Nephron (organoid): ENCODE data around the gene CDH13.

Experiments used
- H3K27ac Mint-ChIP-seq, 3 experiments: 2 replicates each; pipeline ENCODE4 v1.8.0; 2020; ENCODE audit warnings: mixed read lengths in 3 of 3, mild to moderate bottlenecking in 2 of 3, moderate library complexity in 1 of 3
- H3K27me3 Mint-ChIP-seq: 2 replicates; pipeline ENCODE4 v1.8.0; 2021; ENCODE audit warnings: low read depth, mild to moderate bottlenecking, moderate library complexity, mixed read lengths
- H3K36me3 Mint-ChIP-seq: 2 replicates; pipeline ENCODE4 v1.8.0; 2020; ENCODE audit warnings: low read depth, mixed read lengths
- H3K4me1 Mint-ChIP-seq: 2 replicates; pipeline ENCODE4 v1.8.0; 2020; ENCODE audit warnings: mixed read lengths
- H3K4me3 Mint-ChIP-seq, 3 experiments: 2 replicates each; pipeline ENCODE4 v1.8.0; 2020; ENCODE audit warnings: mild to moderate bottlenecking in 3 of 3, mixed read lengths in 3 of 3, moderate library complexity in 2 of 3
- H3K9me3 Mint-ChIP-seq: 2 replicates; pipeline ENCODE4 v1.8.0; 2020; ENCODE audit warnings: mixed read lengths
- TF ChIP-seq, protein P1 (sequence below), 3 experiments: fragments of 200-600 bp; sonication (generic); IDR thresholded peaks; one replicate each; pipeline ENCODE4 v1.5.0; 2021; ENCODE audit warnings: antibody characterized with exemption in 3 of 3; ENCODE audit not compliant: unreplicated experiment in 3 of 3

The CDH13 gene

DNA sequence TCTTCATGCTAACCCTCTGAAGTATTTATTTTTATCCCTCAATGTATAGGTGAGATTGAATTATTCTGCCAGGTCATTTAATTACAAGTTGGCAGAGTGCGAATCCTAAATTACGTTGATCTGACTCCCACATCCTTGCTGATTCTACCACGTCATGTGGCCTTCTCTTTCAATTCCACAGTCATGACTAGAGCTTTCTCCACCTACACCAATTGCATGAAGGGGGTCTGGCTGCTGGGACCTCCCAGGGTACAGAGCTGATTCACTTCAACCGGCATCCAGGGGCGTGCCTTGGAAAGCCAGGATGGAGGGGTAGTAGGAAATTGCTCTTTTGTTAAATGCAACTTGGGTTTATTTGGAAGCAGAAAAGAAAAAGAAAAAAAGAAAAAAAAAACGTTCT is 41.1 kb upstream of the CDH13 start:
- Mint-ChIP-seq H3K9me3 (no peaks in the 10 kb centered on the region), H3K27me3 (peaks cover 5% of the 10 kb centered on the region), H3K27ac (no peak overlapping the region), H3K36me3 (no peaks in the 10 kb centered on the region), H3K4me3 (no peak overlapping the region), H3K4me1 (no peaks in the 10 kb centered on the region)
- TF ChIP-seq, protein P1, sequence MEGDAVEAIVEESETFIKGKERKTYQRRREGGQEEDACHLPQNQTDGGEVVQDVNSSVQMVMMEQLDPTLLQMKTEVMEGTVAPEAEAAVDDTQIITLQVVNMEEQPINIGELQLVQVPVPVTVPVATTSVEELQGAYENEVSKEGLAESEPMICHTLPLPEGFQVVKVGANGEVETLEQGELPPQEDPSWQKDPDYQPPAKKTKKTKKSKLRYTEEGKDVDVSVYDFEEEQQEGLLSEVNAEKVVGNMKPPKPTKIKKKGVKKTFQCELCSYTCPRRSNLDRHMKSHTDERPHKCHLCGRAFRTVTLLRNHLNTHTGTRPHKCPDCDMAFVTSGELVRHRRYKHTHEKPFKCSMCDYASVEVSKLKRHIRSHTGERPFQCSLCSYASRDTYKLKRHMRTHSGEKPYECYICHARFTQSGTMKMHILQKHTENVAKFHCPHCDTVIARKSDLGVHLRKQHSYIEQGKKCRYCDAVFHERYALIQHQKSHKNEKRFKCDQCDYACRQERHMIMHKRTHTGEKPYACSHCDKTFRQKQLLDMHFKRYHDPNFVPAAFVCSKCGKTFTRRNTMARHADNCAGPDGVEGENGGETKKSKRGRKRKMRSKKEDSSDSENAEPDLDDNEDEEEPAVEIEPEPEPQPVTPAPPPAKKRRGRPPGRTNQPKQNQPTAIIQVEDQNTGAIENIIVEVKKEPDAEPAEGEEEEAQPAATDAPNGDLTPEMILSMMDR (IDR thresholded peaks at IDR 0.05; ENCODE audit: unreplicated experiment in 3 of 3), result no peak

DNA sequence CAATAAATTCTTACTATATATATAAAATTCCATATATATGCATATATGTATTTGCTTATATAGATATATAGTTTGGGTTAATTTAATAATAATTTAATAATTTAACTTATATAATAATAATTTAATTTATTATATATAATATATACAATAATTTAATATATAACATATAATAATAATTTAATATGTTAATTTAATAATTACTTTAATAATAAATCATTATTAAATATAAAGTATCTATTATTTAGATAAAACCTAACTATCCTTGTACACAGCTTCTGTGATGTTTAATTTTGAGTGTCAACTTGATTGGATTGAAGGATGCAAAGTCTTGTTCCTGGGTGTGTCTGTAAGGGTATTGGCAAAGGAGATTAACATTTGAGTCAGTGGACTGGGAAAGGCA is 40.6 kb upstream of the CDH13 start:
- TF ChIP-seq, protein P1 (IDR thresholded peaks at IDR 0.05; ENCODE audit: unreplicated experiment in 3 of 3), result no peak
- no peaks in the 10 kb centered on the region for H3K36me3 Mint-ChIP-seq
- no peaks in the 10 kb centered on the region for H3K9me3 Mint-ChIP-seq
- no peak overlapping the region for H3K4me3 Mint-ChIP-seq
- peaks cover 5% of the 10 kb centered on the region for H3K27me3 Mint-ChIP-seq
- no peaks in the 10 kb centered on the region for H3K4me1 Mint-ChIP-seq
- no peak overlapping the region for H3K27ac Mint-ChIP-seq

DNA sequence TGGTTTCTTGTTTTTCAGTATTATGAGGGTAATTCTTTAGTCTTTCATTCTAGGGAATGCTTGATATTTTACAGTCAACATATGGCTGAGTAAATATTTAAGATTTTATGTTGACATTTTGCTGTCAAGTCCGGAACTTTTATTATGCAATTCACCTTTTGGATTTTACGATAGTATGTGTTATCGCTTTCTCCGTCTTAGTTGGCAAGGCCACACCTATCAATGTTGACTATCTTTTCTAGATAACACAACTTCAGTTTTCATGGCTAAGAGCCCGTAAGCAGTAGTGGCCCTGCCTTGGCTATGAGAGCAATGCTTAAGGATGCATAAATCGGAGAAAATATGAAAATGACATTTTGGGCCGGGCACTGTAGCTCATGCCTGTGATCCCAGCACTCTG is 39.5 kb upstream of the CDH13 start:
- Mint-ChIP-seq H3K27me3 (peaks cover 5% of the 10 kb centered on the region), H3K27ac (no peak overlapping the region), H3K4me3 (no peak overlapping the region), H3K36me3 (no peaks in the 10 kb centered on the region), H3K9me3 (no peaks in the 10 kb centered on the region), H3K4me1 (no peaks in the 10 kb centered on the region)
- TF ChIP-seq, protein P1 (IDR thresholded peaks at IDR 0.05; ENCODE audit: unreplicated experiment in 3 of 3), result no peak

DNA sequence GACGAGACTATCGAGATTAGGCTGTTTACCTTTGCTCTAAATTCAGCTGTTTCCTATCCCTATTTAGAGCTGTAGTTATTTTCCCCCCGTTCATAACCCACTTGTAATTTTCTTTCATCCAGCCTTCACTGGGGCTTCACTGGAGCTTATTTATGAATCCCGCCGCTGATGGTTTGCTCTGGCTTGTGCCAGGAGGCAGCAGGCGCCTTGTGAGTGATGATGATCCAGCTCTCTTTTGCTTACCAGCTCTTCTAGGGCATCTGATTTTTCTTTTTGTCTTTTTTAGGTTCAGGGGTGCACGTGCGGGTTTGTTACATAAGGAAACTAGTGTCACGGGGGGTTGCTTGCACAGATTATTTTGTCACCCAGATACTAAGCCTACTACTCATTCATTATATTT is 37.4 kb upstream of the CDH13 start:
- TF ChIP-seq, protein P1 (IDR thresholded peaks at IDR 0.05; ENCODE audit: unreplicated experiment in 3 of 3), result no peak
- Mint-ChIP-seq H3K9me3 (no peaks in the 10 kb centered on the region), H3K4me1 (no peaks in the 10 kb centered on the region), H3K27me3 (no peaks in the 10 kb centered on the region), H3K4me3 (no peak overlapping the region), H3K36me3 (no peaks in the 10 kb centered on the region), H3K27ac (no peak overlapping the region)

DNA sequence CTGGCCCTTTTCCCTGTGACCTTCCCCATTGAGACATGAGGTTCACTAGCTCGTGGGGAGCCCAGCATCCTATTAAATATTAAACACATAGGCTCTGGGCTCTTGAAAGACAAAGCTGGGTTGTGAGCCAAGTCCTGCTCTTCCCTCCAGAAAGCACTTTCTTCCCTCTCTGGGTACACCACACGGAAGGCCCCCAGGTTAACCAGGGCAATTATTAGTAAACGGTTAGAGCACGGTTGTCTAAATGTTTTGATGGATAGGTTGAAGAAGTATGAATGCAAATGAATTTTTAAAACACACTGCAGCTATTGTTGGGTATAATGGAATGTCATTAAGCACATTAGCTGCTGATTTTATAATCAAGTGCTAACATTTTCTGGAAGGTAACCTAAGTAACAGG is 32.7 kb upstream of the CDH13 start:
- no peak overlapping the region for H3K4me3 Mint-ChIP-seq
- peaks cover 8% of the 10 kb centered on the region for H3K9me3 Mint-ChIP-seq
- TF ChIP-seq, protein P1 (IDR thresholded peaks at IDR 0.05; ENCODE audit: unreplicated experiment in 3 of 3), result no peak
- no peaks in the 10 kb centered on the region for H3K4me1 Mint-ChIP-seq
- no peak overlapping the region for H3K27ac Mint-ChIP-seq
- H3K36me3 Mint-ChIP-seq, result no peaks in the 10 kb centered on the region
- H3K27me3 Mint-ChIP-seq, result no peaks in the 10 kb centered on the region

DNA sequence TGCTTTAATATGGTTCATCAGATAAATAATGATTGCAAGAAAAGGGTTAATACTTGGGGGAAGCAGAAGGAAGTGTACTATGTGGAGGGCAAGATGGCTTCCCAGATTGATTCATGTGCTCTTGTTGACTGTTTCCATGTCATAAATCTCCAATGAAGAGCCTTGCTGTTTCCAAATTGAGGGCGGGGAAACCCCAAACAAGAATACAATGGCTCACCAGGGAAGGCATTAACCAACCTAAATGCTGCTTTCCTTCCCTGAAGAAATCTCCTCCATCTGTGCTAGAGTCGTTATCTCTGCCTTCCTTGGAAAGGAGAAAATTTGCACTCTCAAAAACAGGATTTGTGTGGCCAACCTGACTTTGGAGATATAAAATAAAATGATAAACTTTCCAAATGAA is 28.0 kb upstream of the CDH13 start:
- Mint-ChIP-seq H3K27me3 (no peaks in the 10 kb centered on the region), H3K4me3 (no peak overlapping the region), H3K36me3 (no peaks in the 10 kb centered on the region), H3K27ac (no peak overlapping the region), H3K9me3 (peaks cover 13% of the 10 kb centered on the region), H3K4me1 (no peaks in the 10 kb centered on the region)
- TF ChIP-seq, protein P1 (IDR thresholded peaks at IDR 0.05; ENCODE audit: unreplicated experiment in 3 of 3), result no peak
